HG02852 (cell line): ENCODE data around the gene KRCC1.

ENCODE experiments used
- ATAC-seq: cut with Tn5 transposase; IDR thresholded peaks from one replicate; pipeline ENCODE4 v1.9.1; 2021; ENCODE audit warnings: mild to moderate bottlenecking, moderate library complexity; ENCODE audit not compliant: unreplicated experiment

KRCC1 gene

DNA sequence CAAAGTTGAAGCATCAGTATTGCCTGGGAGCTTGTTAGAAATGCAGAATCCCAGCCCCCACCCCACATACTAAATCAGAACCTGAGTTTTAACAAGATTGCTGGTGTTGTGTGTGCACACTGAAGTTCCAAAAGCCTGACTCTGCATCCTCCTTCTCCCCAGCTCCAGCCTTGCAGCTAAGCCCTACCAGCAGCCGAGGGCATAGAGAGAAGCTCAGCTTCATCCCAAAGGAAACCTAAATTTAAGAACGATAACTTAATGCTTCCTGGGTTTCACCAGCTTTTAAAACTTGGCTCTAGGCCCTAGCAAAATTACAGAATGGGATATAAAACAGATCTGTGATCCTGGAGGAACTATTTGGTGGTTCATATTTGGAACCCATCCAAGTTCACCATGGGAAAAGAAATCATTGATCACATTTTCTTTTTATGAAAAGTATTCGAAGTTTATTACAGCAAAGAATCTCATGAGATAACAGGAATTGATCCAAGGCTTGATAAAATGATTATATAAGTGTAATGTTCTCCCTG lies 23.1 kb upstream of the KRCC1 start:
- ATAC-seq = no peak

GRCh38 chr2:88077080-88077479 lies 21.5 kb upstream of the KRCC1 start:
- no peak for ATAC-seq

GRCh38 chr2:88074854-88075292 lies 19.3 kb upstream of the KRCC1 start:
- no peak for ATAC-seq

DNA sequence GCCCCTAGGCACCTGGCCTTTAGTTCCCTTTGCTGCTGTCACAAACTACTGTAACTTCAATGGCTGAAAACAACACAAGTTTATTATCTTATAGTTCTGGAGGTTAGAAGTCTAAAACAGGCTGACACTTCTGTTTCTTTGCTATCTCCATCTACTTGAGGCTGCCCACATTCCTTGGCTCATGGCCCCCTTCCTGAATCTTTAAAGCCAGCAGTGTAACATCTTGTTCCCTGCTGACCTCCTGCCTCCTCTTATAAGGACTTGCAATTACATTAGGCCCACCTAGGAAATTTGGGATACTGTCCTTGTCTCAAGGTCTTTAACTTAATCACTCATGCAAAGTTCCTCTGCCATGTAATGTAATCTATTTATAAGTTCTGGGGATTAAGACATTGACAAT lies 18.6 kb upstream of the KRCC1 start:
- no peak for ATAC-seq

DNA sequence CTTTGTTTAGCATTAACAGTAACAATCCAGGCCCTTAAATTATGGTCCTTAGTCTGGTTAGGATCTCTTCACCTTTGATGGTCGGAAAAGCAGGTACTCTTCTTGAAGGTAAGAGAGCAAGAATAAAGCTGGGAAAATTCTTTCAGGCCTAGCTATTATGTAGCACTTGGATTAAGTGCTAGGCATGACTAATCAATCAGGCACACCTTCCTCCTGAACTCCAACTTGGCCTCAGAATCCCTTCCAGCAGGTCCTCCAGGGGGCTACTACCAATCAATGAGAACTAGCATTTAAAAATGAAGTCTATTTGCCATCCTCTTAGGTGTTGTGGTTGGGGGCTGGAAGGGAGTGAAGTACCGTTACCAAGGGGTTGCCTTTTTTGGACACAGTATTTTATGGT lies 15.8 kb upstream of the KRCC1 start:
- ATAC-seq = no peak

DNA sequence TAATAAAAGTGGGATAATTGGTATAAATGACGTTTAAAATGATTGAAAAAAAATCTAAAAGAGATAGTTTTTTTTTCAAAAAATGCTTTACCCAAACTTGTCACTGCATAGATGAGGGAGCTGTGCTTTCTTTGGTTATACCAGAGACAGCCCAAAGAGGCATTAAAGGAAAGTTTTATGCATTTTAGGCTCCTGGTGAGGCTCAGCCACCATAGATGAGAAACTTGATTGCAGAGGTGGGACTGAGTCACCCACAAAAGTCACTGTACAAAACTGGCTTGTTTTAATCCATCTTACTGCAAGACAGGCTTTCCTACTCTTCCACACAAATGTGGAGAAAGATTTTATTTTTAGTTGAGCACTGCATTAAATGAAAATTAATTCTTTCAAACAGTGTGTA lies 14.5 kb upstream of the KRCC1 start:
- ATAC-seq = no peak

DNA sequence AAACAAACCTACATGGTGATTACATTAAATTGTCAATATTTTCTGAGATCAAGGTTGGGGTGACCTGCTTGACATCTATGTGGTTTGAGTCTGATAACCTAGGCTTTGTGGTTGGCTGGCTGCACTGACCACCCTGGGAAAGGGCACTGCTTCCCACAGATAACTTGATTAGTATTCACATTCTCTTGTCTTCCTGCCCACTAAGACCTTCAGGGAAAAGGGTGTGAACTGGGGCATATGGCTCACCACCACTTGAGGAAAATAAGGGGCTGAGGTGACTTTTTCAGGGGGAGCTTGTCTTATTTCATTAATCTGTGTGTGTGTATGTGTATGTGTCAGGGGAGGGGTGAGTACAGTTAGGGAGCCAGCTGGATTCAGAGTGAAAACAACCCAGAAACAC lies 13.5 kb upstream of the KRCC1 start:
- ATAC-seq = no peak

- no peak for ATAC-seq
These were observed 12.5 kb upstream of the KRCC1 start for GRCh38 chr2:88068044-88068443.

DNA sequence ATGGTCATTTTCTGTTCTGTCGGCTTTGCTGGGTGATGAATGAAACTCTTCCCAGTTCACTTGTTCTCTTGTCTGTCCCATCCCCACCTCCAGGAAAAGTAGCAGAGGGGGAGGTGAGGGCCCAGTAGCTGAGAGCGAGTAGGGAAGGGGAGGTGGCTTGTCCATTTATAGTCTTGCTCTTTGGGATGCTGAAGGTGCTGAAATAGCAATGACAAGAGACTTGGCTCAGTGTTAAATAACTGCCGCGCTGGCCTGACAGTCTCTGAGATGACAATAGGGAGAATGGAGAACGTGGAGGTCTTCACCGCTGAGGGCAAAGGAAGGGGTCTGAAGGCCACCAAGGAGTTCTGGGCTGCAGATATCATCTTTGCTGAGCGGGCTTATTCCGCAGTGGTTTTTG lies 12.0 kb upstream of the KRCC1 start, which contains the start of gene SMYD1:
SMYD1 (plus strand) TSS at position 228 of the 400 bp plus-strand sequence; CDS start at position 268, 40 bp downstream.
- no peak for ATAC-seq

- no peak for ATAC-seq
These were observed 11.6 kb upstream of the KRCC1 start for GRCh38 chr2:88067189-88067588.

DNA sequence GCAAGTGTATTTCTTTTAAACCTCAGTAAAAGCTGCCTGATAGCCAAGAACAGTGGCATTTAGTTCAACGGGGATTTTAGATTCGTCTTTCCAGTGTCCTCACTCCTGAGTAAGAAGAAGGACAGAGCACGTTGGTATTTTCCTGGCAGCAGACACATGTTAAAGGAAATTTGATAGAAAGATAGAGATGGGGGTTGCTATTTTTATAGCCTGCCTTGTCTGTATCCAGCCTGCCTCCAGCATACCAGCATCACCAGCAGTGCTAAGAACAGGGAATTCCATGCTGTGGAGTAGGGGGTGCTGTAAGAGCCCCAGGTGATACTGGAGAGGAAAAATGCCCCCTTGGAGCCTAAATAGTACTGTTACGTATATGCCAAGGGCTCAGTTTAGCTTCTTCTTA lies 11.0 kb upstream of the KRCC1 start:
- no peak for ATAC-seq

GRCh38 chr2:88061295-88061694 lies 5.7 kb upstream of the KRCC1 start:
- no peak for ATAC-seq

GRCh38 chr2:88060907-88061275 lies 5.3 kb upstream of the KRCC1 start:
- ATAC-seq = no peak

- ATAC-seq = peak; percentile 36
These were observed 4.7 kb upstream of the KRCC1 start for GRCh38 chr2:88059979-88060906.

DNA sequence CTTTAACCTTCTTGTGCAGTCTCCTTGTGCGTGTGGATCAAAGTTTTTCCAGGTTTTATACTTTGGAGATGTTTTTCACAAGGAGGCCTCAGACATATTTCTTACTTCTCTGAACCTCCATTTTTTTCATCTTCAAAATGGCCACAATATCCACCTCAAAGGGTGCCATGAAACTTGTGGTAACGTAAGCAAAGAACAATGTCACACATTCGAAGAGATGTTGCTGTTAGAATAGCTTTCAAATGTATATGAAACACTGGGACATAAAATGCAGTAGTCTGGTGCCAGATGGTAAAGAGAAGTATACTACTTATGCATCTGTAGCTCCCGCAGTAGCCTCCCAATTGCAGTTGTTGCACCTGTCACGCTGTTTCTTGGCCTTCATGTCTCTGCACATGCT lies 2.6 kb upstream of the KRCC1 start:
- no peak for ATAC-seq

DNA sequence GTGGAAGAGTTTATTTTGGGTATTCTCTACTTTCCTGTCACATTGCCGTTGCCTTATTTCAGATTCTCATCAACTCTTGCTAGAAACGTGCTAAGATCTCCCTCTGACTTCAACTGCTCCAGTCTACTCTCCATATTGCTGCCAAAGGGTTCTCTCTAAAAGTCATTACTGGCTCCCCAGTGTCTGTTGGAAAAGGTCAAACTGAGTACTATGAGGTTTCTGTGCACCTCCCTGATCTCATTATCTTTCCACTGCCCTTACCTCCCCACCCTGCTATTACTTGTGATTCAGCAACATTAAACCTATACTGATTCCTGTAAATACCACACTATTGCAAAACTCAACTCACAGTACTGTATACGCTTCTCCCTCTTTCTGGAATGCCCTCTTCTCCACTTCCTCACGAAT lies 1.9 kb upstream of the KRCC1 start:
- no peak for ATAC-seq

DNA sequence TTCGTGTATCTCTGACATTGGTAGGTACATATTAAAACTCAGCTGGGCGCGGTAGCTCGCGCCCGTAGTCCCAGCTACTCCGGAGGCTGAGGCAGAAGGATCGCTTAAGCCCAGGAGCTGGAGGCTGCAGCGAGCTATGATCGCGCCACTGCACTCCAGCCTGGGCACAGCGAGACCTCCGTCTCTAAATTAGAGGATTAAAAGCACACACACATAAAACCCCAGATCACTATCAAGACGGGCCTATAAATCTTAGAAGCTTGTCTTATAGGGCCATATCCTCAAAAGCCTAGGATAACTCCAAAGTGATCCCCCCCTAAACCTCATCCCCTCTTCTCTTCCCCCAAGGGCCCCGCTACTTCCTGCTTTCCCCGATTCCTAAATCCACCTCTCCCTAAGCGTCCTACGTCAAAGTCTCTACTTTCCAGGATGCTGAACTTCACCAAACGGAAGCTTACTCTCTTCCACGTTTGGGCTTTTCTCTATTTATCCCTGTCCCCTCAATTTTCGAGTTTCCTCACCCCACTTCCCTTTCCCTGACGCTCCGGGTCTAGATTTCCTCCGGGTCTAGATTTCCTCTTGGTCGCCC lies 707 bp downstream of the KRCC1 start:
- ATAC-seq = no peak

DNA sequence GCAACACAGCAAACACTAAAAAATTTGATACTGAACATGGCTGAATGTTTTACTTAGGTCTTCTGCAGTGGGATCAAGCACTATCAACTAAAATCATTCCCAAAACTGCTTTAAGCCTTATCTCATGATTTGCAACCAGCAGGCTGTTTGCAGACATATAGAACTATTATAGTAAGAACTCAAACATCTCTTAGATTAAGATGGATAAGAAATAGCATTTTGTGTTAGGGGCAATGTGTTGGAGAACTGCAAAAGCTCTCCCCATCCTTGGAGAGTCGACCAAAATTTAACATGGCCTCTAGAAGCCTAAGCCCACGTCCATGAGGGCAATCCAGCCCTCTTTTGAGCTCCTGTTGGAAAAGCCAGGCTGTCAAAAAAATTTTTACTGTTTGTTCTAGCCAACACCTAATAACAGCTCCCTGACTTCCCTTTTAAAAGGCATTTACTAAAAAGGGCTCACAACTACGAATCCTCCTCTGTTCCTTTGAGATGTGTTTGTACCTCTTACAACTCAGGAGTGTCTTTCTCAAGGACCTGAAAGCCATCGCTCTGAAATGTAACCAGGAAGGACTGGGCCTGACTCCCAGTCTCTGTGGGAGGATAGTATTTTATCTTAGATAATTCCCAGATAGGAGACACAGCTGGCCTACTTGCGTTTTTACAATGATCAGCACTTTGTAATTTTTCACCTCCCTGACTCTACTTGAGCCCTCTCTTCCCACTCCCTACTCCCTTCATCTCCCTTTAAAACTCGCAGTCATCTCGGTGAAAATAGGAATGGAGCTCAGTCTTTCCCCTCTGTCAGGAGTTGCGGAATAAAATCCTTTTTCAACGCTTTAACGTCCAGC lies 1.4 kb downstream of the KRCC1 start:
- ATAC-seq = no peak

GRCh38 chr2:88053296-88053695 lies 2.3 kb downstream of the KRCC1 start:
- no peak for ATAC-seq

DNA sequence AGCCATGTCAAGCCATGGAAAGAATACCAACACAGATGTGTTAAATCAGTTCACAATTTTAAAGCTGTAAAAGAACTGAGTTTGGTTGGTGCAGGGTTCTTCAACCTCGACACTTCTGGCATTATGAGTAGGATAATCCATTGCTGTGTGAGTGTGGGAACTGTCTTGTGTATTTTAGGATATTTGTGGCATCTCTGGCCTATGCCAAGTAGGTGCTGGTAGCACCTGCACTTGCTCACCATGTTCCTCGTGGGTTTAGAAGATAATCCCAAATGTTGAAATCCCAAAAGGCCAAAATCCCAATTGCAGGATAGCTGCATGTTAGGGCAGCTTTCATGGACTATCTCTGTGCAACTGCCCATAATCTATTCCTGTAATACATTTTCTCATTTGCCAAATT lies 3.8 kb downstream of the KRCC1 start:
- ATAC-seq = no peak

DNA sequence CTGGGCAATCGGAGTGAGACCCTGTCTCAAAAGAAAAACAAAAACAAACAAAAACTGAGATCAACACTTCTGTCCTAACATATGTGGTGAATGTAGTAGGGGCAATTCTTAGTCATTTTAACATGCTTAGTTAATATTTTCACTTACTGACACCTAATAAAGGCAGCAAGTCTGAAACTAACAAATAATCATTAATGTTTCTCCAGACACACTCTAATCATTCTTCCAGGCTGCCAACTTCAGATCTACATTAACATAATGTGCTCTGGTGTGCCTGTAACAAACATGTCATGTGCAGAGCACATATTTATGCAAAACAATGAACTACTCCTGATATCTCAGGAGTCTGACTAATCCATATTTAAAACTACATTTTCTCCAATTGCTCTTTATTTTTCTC lies 6.0 kb downstream of the KRCC1 start:
- no peak for ATAC-seq
